Brain microvascular endothelial cell (primary cell): Measurements from ENCODE around the gene IL23R.

Experiments
- DNase-seq: peaks from one replicate; pipeline ENCODE4 v3.0.0-alpha.2; 2020
- H3K27ac ChIP-seq: fragments of 250-450 bp; sonication (Bioruptor Pico); 2 replicates; pipeline ENCODE4 v1.5.1; 2020; ENCODE audit warnings: mild to moderate bottlenecking, moderate library complexity
- H3K27me3 ChIP-seq: fragments of 250-450 bp; sonication (Bioruptor Pico); replicated peaks from 2 replicates; pipeline ENCODE4 v1.5.1; 2020; ENCODE audit warnings: mild to moderate bottlenecking
- H3K36me3 ChIP-seq: fragments of 250-450 bp; sonication (Bioruptor Pico); replicated peaks from 2 replicates; pipeline ENCODE4 v1.5.1; 2020; ENCODE audit warnings: mild to moderate bottlenecking
- H3K4me3 ChIP-seq: 2 replicates; pipeline ENCODE4 v1.5.1; 2011; ENCODE audit warnings: low read depth, mild to moderate bottlenecking, control low read depth, low read length, moderate library complexity
- in situ Hi-C: cut with HindIII; loops from 2 replicates; pipeline ENCODE4 v1.10.0; 2017; ENCODE audit warnings: low sequenced_read_pairs, low pct_ligation_motif_present
- TF ChIP-seq, protein P1 (sequence below): IDR thresholded peaks from 2 replicates; pipeline ENCODE4 v1.5.1; 2011; ENCODE audit warnings: low read depth, mild to moderate bottlenecking, moderate library complexity, low read length, control low read depth, inconsistent platforms; ENCODE audit errors: missing control alignments

IL23R gene

DNA sequence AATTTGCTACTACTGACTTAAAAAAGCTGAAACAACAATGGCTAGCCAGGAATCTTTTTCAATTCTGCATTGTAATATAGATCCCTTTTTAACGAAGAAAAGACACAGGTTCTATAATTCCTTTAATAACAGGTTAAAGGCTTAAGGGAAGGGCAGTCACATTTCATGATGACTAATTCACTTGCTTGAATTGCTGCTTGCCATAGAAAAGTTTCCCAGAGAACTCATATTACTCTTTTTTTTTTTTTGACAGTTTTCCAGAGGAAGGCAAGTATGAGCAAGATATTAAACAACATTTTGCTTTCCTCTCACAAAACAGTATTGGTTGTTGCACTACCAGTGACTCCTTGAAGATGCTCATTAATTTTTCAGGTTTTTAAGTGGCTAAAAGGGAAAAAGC, 60.9 kb downstream of the IL23R start:
- Histone ChIP-seq H3K36me3 (no peaks in the 10 kb centered on the region), H3K27me3 (no peaks in the 10 kb centered on the region), H3K4me3 (no peak overlapping the region), H3K27ac (no peak overlapping the region)
- in situ Hi-C loops = no loop called here
- TF ChIP-seq, protein P1, sequence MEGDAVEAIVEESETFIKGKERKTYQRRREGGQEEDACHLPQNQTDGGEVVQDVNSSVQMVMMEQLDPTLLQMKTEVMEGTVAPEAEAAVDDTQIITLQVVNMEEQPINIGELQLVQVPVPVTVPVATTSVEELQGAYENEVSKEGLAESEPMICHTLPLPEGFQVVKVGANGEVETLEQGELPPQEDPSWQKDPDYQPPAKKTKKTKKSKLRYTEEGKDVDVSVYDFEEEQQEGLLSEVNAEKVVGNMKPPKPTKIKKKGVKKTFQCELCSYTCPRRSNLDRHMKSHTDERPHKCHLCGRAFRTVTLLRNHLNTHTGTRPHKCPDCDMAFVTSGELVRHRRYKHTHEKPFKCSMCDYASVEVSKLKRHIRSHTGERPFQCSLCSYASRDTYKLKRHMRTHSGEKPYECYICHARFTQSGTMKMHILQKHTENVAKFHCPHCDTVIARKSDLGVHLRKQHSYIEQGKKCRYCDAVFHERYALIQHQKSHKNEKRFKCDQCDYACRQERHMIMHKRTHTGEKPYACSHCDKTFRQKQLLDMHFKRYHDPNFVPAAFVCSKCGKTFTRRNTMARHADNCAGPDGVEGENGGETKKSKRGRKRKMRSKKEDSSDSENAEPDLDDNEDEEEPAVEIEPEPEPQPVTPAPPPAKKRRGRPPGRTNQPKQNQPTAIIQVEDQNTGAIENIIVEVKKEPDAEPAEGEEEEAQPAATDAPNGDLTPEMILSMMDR = no peak
- DNase-seq = no peak

DNA sequence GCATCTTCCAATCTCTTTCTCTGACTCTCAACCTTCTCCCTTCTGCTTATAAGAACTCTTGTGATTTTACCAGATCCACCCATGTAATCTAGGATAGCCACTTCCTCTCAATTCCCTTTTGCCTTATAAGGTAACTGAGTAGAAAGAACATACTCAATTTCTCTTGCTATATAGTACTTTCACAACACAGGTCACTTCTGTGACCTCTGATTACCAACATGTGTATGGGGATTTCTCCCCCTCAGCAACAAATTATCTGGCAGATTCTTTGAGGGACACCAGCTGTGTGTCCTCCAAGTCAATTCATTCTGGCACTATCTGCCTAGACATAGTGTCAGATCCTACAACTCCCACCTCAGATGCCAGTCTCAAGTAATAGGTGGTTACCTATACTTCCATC, 62.5 kb downstream of the IL23R start:
- H3K4me3 ChIP-seq = no peak overlapping the region
- TF ChIP-seq, protein P1 = no peak
- H3K27ac ChIP-seq = no peak overlapping the region
- in situ Hi-C loops = no loop called here
- no peaks in the 10 kb centered on the region for H3K36me3 ChIP-seq
- no peak for DNase-seq
- no peaks in the 10 kb centered on the region for H3K27me3 ChIP-seq

DNA sequence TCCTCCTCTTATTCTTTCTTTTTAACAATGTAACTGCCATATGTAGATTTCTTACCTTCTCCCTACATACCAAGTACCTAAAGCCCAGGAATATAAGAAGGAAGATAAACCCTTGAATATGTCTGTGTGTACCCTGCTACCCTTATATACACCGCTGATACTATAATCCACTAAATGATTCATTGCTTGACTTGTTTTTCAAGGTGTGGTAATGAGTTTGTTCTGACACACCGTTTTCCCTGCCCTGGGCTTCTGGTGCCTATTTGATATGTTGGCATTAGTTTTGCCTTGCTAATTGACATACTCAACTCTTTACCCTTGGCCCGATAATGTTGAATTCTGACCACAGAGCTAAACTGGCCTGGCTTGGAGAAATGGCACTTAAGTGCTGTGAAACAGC, 64.3 kb downstream of the IL23R start:
- Histone ChIP-seq H3K36me3 (no peaks in the 10 kb centered on the region), H3K27ac (no peak overlapping the region), H3K4me3 (no peak overlapping the region), H3K27me3 (no peaks in the 10 kb centered on the region)
- TF ChIP-seq, protein P1 = no peak
- in situ Hi-C loops = no loop called here
- DNase-seq = no peak

DNA sequence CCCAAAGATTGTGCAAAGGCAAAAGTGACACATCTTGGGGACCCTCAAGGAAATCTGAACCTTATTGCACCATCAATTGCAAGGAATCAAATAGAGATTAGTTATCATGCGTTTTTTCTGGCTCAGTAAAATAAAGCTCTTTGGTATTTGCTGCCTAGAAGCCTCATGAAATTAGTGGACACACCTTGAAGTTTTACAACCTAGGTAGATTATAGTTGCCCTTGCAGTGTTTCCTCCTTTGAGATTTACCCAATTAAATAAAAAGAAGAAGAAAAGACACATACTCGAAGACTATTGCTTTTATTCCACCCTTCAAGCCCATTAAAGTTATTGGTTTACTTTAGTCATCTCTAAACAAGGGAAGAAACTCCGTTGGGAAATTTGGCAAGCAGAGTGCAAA, 70.0 kb downstream of the IL23R start:
- Histone ChIP-seq H3K27me3 (no peaks in the 10 kb centered on the region), H3K27ac (no peak overlapping the region), H3K36me3 (no peaks in the 10 kb centered on the region), H3K4me3 (no peak overlapping the region)
- in situ Hi-C loops = no loop called here
- no peak for DNase-seq
- TF ChIP-seq, protein P1 = no peak

DNA sequence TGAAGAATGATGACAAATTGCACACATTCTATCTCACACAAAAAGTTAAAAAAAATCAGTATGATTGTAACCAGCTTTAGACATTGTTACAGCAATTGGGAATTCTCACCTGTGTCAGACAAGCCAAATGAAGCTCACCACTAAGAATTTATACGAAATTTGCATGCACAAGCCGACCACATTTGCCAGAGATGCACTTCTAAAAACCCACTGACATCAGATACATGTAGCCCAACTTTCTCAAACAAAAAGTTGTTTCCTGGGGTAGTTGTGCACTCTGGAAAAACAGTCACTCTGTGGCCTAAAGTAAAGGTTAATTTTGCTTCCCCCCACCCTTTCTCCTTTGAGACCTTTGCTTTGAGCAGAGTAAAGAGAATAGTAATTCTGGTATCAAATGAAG, 73.5 kb downstream of the IL23R start:
- in situ Hi-C loops = no loop called here
- H3K36me3 ChIP-seq = no peaks in the 10 kb centered on the region
- TF ChIP-seq, protein P1 = no peak
- H3K4me3 ChIP-seq = no peak overlapping the region
- no peak for DNase-seq
- H3K27ac ChIP-seq = no peak overlapping the region
- no peaks in the 10 kb centered on the region for H3K27me3 ChIP-seq

DNA sequence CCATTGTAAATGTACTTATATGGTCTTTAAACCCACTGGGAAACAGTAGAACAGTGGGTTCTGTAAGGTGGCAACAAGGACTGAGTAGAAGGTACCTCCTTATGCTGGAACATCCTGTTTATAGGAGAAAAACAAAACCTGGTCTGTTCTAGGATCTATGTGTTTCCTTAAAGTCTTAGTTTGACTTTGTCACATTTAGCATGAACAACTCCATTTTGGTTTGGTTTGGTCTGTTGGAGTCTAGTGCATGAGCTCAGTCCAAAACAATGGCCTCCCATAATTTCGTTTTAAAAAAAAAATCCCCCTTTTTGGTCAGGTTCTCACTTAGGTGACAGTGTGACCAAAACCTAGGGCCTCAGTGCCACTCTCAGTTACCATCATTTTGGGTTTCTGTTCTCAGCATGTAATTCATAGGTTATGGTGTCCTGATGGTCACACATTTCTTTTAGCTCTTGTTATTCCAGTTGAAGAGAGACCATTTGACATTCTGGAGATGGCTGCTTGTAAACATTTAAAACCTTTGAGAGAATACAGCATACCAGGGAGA, 75.0 kb downstream of the IL23R start:
- H3K27me3 ChIP-seq = no peaks in the 10 kb centered on the region
- no peak for DNase-seq
- no peak overlapping the region for H3K4me3 ChIP-seq
- no peak overlapping the region for H3K27ac ChIP-seq
- in situ Hi-C loops = no loop called here
- no peaks in the 10 kb centered on the region for H3K36me3 ChIP-seq
- TF ChIP-seq, protein P1 = no peak
